Breast epithelium (tissue), 3 donors: ENCODE results near the gene PPTC7.

Experiments
- POLR2A ChIP-seq: fragments of 450-650 bp; IDR thresholded peaks from one replicate; pipeline ENCODE4 v1.6.1; 2016; ENCODE audit warnings: antibody characterized with exemption, mild to moderate bottlenecking, moderate library complexity
- POLR2AphosphoS5 ChIP-seq, 3 donors: sonication (generic); formaldehyde crosslinking; IDR thresholded peaks; one replicate each; pipeline ENCODE4 v1.6.1; 2017; ENCODE audit warnings: antibody characterized with exemption in 3 of 3

DNA sequence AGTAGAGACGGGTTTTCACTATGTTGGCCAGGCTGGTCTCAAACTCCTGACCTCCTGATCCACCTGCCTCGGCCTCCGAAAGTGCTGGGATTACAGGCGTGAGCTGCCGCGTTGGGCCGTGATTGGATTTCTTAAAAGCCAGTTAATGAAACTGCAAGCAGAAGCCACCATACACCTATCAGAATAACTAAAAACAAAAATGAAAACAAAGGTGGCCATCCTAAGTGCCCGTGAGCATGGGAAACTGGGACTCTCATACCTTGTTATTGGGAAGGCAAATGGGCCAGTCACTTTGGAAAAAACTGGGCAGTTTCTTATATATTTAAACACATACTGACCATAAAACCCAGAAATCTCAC, 23.1 kb upstream of the PPTC7 start:
- TF ChIP-seq POLR2AphosphoS5 (IDR thresholded peaks at IDR 0.05) (no peak), POLR2A (no peak)
